Measurements from ENCODE around the gene PKNOX1.
"Not testable (repeated sequence)": the region's sequence is repeated elsewhere in the genome, so short reads cannot be mapped to it uniquely, and the experiment has no call there.

Gene PKNOX1

DNA sequence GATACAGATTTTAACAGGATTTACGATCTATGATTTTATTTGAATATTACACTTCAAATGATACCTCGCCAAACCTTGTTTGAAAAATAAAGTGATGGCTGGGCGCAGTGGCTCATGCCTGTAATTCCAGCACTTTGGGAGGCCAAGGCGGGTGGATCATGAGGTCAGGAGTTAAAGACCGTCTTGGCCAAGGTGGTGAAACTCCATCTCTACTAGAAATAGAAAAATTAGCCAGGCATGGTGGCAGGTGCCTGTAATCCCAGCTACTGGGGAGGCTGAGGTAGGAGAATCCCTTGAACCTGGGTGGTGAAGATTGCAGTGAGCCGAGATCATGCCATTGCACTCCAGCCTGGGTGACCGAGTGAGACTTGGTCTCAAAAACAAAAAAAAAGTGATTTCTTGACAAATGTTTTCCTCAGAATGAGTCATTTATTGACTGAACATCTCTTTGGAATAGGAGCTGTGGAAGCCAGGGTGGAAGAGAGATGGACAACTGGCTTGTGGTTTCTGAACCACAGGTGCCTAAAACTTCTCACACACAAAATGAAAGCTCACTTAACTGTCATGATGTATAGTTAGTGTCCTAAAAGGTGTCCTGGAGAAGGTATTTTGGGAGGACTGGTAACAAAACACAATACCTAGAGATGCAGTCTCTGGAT lies 11.9 kb downstream of the PKNOX1 start:
- no peak for DNase-seq

DNA sequence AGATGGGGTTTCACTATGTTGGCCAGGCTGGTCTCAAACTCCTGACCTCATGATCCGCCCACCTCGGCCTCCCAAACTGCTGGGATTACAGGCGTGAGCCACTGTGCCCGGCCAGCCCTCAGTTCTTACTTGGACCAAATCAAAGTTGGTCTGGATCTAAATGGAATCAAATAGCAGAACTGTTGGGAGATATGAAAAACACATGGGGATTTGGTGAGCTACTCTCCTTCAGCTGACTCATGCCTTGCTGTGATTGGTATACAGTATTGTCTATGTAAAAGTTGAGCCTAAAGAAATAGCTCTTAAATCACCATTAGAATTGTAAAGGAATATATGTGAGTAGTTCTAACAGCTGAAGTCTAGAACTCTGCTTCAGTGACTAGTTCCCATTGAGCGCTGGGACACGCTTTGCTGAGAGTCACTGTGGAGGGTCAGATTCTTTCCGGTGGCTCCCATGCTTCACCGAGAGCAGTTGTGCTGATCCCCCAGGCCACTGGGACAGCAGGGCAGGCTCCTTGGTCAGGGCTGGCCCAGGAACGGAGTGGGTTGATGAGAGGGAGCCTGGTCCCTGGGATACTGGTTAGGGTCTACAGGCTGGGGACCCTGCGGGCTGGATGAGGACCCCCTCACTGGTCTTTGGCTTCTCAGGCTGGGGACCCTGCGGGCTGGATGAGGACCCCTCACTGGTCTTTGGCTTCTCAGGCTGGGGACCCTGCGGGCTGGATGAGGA lies 14.0 kb downstream of the PKNOX1 start:
- DNase-seq = peak; percentile 79

DNA sequence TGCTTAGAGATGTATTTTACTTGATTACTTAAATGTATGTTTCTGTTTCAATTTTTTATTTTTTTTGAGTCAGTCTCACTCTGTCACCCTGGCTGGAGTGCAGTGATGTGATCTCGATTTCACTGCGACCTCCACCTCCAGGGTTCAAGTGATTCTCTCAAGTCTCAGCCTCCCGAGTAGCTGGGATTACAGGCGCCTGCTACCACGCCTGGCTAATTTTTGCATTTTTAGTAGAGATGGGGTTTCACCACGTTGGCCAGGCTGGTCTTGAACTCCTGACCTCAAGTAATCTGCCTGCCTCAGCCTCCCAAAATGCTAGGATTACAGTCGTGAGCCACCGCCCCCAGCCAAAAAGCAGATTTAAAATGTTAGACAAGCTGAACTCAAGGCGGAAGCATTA lies 15.0 kb downstream of the PKNOX1 start:
- DNase-seq = not testable (repeated sequence)

DNA sequence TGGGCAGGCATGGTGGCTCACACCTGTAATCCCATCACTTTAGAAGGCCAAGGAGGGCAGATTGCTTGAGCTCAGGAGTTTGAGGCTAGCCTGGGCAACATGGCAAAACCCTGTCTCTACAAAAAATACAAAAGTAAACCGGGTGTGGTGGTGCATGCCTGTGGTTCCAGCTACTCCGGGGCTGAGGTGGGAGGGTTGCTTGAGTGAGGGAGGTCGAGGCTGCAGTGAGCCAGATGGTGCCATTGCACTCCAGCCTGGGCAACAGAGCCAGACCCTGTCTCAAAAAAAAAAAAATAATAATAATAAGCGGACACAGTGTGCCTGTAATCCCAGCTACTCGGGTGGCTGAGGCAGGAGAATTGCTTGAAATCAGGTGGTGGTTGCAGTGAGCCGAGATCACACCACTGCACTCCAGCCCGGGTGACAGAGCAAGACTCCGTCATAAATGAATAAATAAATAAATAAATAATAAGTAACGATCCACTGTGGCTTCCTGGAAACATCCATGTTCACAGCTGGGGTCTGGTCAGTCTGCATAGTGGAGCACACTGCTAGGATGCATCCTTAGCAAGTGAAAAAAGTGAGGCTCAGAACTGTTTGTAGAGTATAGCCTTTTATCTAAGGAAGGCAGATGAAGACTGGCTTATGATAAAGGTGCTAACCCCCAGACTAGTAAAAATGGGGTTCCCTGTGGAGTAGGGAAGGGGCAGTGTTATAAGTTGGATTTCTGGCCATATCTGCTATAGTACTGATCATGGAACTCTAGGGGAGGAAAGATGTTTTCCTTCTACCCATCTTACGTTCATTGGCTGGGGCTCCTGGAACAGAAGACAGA lies 15.7 kb downstream of the PKNOX1 start:
- DNase-seq = peak; percentile 45

DNA sequence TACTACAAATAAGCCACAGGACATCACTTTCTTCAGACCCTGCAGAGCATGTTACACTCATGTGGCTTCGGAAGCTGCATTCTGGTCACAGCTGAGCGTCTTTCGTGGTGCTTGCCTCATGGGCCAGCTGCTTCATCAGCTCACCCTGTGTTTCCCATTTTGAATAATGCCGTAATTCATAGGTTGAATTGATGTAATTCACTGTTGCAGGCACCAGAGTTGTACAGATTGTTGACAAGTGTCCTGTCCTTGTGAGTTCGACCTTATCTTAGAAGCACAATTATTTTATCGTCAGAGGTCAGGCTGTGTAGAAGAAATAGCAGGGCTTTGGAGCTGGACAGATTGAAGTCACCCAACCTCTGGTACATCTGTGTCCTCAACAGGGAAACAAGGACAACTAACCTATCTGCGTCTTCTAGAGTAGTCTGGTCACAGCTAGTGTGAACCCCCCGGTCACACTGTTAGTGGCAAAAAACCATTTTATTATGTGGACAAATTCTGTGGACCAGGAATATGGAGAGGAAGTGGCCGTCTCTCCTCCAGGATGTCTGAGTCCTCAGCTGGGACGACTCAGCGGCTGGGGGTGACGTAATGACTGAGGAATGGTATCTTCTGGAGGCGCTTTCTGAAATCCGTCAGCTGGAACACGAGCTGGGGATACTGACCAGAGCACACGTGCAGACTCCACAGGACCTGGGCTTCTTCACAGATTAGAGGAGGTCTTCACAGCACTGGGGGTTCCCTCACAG lies 17.8 kb downstream of the PKNOX1 start:
- peak; percentile 92 for DNase-seq

DNA sequence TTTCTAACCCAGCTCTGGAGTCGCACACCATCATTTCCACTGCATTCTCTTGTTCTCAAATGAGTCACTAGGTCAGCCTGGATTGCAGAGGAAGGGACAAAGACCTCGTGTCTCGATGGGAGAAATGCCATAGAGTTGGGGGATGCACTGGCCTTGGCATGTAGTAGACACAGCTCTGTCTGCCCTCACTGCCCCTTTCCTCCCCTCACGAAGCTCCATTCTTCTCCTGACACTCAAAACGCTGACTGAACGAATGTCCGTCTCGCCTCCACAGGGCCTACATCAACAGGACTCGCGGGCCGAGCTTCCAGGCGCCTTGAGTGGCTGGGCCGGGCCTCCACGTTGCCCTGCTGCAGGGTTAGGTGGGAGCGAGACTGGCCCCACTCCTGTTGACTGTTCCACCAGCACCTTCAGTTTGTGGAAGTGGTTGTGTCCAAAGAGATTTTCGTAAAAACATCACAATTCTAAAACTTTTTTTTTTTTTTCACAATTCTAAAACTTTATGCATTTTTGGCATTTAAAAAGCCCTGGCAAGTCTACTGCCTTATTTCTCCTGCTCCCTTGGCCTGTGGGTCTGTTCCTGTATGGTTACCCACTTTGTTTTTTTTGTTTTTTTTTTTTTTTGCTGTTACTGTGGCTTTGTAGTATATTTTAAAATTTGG lies 18.8 kb downstream of the PKNOX1 start:
- no peak for DNase-seq

DNA sequence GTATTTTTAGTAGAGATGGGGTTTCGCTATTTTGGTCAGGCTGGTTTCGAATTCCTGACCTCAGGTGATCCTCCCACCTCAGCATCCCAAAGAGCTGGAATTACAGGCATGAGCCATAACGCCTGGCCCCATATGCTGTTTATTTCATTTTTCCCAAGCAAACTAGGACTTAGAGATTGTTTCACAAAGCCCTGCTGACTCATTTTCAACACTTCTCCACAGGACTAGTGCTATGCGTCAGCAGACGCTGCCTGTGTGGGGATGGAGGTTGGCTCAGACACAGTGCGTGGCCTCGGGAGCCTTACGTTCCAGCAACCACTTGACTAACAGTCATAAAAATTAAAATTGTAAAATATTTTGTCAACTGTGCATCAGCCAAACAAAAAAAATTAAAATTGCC lies 22.7 kb downstream of the PKNOX1 start:
- peak; percentile 91 for DNase-seq

DNA sequence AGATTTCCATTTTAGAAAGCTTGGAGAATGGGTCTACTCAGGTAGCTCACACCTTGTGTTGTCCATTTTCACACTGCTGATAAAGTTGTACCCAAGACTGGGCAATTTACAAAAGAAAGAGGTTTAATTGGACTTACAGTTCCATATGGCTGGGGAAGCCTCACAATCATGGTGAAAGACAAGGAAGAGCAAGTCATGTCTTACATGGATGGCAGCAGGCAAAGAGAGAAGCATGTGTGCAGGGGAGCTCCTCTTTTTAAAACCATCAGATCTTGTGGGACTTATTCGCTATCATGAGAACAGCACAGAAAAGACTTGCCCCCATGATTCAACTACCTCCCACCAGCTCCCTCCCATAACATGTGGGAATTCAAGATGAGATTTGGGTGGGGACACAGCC lies 23.6 kb downstream of the PKNOX1 start:
- DNase-seq = not testable (repeated sequence)

DNA sequence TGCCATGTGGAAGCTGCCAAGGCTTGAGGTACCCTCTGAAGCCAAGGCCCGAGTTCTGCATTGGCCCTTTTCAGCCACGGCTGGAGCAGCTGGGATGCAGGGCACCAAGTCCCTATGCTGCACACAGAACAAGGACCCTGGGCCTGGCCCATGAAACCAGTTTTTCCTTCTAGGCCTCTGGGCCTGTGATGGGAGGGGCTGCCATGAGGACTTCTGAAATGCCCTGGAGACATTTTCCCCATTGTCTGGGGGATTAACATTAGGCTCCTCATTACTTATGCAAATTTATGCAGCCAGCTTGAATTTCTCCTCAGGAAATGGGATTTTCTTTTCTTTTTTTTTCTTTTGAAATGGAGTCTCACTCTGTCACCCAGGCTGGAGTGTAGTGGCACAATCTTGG lies 24.8 kb downstream of the PKNOX1 start:
- not testable (repeated sequence) for DNase-seq

DNA sequence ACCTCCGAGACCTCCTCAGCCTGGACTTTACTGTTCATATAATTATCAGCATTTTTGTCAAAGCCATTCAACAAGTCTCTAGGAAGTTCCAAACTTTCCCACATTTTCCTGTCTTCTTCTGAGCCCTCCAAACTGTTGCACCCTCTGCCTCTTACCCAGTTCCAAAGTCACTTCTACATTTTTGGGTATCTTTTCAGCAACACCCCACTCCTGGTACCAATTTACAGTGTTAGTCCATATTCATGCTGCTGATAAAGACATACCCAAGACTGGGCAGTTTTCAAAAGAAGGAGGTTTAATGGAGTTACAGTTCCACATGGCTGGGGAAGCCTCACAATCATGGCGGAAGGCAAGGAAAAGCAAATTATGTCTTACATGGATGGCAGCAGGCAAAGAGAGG lies 25.7 kb downstream of the PKNOX1 start:
- DNase-seq = not testable (repeated sequence)

DNA sequence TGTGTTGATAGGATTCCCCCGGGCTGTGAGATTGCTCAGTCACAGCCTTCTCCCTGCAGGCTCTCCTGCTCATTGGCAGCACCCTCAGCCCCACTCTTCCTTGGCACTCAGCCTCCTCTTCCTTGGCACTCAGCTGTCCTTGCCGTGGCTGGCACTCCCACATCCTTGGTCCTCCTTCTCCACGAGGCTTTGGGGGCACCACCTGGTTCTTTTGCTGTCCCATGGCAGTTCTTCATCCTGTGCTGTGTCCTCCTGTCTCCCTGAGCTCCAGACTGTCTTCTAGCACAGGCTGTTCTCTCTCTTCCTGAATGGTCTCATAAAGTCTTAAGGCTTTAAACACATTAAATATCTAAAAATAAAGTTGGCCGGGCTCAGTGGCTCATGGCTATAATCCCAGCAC lies 27.0 kb downstream of the PKNOX1 start:
- DNase-seq = no peak

DNA sequence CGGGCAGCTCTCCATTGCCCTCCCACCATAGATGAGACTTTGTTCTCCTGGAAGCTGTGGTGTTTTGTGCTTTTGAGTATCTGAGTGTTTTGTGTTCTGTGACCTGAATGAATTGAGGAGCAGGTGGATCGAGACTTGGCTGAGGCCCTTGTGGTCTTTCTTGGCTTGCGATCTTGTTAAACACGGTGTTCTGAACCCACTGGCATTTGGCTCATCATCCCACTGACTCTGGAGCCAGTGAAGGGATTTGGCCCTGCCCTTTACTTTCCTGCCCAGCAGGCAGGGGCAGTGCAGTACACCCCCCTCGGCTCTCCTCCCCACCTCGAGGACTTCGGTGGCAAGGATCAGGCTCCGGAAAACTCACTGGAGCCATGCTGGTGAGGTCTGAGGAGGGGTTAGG lies 30.6 kb downstream of the PKNOX1 start:
- DNase-seq = no peak

DNA sequence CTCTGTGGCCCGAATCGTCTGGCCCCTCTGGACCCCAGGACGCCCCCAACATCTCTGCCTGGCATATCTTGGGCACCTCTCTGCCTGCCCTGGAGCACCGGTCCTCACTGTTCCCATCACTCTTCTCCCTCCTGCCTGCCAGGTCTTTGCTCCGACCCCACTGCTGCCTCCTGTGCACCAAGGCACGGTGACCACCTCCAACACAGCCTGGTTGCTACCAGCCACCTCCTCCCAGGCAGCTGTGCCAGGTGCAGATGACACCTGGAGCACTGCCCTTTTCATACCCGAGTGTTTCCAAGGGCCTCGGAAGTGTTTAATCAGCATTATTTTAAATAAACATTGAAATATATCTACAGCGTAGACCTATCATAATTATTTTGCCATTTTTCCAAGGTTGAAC lies 31.3 kb downstream of the PKNOX1 start:
- no peak for DNase-seq

DNA sequence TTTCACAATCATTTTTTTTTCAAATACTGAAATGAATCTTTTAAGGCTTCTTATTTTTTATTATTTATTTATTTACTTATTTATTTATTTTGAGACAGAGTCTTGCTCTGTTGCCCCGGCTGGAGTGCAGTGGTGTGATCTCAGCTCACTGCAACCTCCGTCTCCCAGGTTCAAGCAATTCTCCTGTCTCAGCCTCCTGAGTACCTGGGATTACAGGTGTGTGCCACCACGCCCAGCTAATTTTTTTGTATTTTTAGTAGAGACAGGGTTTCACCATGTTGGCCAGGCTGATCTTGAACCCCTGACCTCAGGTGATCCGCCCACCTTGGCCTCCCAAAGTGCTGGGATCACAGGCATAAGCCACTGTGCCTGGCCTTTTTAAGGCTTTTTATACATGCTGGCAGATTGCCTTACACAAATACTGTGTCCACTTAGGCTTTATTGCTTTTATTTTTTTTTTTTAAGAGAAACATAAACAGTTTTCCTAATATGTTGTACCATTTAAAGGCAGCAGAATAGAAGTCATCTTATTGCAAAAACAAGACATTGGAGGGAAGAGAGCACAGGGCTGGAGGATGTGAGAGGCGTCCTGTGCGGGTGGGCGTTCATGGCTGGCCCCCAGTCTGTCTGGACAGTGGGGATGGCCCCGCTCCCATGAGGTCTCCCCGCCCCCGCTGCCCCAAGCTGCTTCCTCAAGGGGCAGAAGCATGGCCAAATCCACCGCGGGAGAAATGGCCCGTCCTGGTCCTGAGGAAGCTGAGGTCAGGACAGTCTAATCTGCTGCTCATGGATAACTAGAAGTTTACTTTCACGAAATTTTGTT lies 31.9 kb downstream of the PKNOX1 start:
- DNase-seq = not testable (repeated sequence)

DNA sequence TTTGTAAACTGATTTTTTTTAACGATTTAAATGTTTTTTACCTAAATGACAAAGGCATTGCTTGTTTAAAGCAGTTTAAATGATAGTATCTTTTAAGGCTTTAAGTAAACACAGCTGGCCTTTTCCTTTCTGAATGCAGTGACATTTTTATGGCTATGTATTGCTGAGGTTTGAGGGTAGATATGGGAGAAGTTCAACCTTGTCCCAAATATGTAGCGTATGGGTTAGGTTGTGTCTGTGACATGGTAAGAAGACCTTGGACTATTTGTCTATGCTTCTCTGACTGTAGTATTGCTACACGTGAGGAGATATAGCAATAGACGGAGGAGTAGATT lies 32.5 kb downstream of the PKNOX1 start:
- no peak for DNase-seq

DNA sequence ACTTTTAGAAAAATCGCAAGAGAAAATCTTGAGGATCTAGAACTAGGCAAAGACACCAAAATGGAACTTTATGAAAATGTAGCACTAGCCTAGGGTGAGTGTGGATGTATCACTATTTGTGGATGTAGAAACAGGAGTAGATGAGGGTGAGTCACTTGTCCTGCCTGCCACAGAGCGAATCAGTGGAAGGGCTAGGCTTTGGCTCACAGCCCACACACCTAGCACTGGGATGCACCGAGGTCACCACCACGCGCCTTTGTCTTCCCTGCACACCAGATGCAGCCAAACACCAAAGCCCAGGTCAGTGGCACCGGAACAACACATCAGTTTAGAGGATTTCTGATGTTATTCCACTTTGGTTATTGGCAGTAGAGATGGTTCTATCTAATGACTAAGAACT lies 38.2 kb downstream of the PKNOX1 start:
- no peak for DNase-seq

DNA sequence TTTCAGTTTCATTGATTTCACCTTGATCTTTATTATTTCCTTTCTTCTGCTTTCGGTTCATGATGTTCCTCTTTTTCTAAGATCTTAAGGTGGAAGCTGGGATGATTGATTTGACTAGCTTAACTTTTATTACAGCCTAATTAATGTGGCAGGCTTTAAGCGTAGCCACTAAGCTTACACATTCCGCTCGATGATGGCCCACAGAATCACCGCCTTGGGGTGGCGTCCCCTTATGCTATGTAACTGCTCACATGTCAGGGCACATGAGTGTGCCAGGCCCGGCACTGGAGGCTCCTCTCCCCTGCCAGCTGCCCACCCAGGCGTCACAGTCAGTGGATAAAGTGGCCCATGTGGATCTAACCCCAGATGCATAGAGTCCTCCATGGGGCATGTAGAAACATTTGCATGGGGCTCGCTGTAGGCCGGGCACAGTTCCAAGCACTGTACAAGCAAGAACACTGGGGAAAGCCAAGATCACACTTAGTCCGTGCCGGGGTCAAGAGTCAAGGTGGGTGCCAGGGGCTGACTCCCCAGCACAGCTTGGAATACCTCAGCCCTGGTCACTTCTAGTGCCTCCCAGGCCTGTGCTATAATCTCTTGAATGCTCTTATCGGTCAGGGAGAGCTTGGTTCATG lies 41.7 kb downstream of the PKNOX1 start:
- no peak for DNase-seq

DNA sequence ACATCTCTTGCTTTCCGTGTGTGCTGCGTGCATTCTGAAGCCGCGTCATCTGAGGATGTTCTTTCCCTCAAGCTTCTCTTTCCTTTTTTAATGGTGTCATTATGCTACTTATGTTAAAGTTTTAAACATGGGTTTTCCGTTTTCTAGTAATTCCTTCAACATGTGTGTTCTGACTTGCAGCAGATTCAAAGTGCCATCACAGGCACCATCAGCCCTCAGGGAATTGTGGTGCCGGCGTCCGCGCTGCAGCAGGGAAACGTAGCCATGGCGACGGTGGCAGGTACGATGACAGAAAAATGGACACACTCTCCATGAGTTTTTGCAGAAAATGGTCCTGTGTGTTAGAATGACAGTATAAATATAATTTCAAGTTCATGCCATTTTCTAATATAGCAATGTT lies 42.4 kb downstream of the PKNOX1 start:
- no peak for DNase-seq

DNA sequence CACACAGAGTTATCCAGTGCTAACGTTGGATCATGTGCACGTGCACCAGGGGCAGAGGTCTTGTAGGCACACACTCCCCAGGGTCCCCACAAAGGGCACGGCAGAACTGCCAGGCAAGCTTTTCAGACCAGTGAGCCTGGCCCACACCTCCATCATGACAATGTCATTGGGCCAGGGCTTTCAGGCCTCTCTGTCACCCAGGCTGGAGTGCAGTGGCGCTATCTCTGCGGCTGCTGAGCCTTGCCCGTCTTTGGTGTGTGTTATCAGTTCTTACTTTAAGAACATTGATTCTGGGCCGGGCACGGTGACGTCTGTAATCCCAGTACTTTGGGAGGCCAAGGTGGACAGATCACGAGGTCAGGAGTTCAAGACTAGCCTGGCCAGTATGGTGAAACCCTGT lies 44.2 kb downstream of the PKNOX1 start:
- DNase-seq = no peak

DNA sequence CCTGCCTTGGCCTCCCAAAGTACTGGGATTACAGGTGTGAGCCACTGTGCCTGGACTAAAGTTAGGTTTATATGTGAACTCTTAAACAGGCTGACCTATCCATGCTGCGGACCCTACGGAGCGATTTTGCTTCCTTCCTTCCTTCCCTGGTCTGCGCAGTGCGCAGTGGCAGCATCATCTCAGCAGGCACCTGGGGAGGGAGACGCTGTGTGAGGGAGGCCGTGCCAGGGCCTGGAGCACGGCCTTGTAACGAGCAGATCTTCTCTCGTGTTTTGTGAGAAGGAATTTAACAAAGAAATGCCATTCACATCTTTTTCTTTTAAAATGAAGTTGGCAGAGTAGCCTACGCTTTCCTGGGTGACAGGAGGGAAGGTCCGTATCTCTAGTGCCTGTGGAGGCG lies 45.8 kb downstream of the PKNOX1 start:
- no peak for DNase-seq

DNA sequence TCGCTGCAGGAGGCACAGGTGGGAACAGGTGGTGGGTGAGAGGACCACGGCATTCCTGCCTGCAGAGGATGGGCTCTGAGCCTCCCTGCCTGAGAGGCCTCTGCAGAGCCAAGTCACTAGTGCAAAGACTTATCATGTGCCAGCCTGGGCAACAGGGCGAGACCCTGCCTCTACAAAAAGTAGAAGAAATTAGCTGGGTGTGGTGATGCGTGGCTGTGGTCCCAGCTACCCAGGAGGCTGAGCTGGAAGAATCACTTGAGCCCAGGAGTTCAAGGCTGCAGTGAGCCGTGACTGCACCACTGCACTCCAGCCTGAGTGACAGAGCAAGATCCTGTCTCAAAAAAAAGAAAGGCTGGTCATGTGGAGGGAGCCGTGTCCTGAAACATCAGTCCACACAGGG lies 46.4 kb downstream of the PKNOX1 start:
- no peak for DNase-seq
